ENCODE data around the gene TFAP2D.

TFAP2D gene

DNA sequence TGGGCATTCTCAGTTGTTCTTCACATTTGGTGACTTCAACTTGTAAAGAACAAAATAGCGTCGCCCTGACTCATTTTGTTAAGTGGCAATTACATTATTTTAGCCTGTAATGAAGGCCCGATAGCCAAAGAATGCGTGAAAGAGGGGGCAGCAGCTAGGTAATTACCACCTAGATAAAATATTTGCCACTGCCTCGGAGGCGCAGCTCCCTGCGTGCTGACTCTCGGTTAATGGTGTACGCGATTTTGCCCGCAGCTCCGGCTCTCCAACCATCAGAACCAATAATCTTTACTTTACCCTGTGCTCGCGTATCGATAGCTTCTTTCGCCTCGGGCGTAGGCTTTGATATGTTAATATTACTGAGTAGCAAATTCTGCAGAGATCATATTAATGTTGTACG, 8.7 kb downstream of the TFAP2D start:
- DNase-seq: no peak

DNA sequence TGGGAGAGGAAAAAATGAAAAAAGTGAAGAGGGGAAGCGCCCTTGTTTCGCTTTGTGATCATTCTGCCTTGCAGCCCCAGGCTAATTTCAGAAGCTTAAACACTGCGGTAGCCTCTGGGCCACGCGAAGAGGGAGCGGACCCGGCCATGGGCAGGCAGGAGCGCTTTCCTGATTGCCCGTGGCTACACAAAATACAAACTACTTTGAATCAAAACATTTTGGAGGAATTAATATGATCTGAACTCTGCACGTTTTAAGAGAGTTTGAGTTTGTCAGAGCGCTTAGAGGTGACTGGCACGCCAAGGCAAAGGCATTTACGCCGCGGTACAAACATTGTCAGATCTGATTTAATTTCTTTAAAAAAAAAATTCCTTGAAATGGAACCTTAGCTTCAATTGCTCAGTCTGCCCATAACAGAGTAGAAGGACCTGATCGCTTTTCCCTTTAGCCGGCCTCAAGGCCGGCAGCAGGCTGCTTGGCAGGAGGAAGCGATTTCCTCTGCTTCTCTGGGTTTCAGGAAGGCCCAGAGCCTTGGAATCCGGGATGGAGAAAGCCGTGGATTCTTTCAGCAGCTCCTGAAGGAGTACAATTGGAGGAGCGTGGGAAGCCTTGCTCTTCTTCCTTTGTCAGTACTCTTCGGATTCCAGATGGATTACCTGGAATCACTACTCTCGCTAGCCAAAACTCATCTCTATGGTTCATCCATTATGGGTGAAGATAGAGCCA, 9.7 kb downstream of the TFAP2D start:
- DNase-seq: no peak

DNA sequence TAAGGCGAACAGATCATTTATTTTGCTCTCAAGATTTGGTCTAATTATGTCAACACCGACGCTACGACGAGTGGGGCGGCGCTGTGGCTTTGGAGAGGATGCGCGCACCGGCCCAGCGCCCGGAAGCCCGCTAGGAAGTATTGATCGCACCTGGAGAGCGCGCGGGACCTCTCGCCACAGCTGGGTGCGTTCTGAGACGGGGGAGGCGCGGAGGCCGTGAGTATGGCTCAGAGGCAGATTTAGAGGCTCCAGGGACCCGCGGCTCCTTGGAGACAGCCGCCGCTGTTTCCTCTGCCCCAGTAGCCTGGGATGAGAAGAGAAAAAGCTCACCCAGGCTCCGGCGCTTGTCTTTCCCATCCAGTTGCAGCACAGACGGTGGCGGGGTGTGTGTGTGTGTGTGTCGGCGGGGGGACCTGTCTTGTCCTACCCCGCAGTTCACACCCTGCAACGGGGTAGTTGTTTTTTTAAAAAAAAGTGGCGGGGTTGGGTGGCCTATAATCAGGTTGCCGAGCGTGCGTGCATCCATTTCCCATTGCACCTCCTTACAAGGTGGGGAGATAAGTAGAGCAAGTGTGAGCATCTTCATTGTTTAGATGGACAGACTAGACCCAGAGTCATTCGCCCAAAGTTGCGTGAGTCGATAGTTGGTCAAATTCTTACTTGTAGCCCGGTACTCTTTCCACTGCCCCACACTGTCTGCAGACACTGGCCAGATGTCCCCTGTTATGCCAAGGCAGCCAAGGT, 11.2 kb downstream of the TFAP2D start:
- DNase-seq: no peak

DNA sequence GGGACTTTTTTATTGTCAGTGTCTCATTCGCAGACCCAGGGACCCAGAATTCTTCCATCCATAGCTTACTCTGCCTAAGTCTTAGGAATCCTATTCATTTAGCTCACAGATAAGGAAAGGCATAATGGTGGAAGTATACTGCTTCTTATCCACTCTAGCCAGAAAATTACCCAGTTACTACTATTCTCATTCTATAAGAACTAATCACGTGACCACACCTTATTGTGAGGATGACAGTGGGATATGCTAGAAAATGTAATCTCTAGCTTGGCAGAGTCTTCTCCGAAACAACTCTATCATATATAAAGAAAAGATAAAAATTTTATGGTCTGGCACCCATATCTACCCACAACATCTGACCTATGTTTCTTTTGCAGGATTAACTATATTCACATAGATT, 21.2 kb downstream of the TFAP2D start:
- DNase-seq: no peak

GRCh38 chr6:50742161-50742560, 28.8 kb downstream of the TFAP2D start:
- no peak for DNase-seq

DNA sequence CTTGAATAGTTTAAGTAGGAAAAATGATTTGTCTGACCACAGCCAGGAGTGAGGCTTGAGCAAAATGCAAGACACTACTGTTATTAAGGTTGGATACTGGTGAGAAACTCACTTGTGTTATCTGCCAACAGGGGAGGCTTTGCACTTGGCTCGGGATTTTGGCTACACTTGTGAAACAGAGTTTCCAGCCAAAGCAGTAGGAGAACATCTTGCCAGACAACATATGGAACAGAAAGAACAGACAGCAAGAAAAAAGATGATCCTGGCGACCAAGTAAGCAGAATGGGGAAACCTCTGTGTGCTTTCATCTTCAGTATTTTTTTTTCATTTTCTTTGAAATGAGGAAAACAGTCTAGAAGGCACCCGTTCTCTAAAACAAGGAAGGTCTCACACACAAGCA, 31.6 kb downstream of the TFAP2D start:
- DNase-seq: no peak

DNA sequence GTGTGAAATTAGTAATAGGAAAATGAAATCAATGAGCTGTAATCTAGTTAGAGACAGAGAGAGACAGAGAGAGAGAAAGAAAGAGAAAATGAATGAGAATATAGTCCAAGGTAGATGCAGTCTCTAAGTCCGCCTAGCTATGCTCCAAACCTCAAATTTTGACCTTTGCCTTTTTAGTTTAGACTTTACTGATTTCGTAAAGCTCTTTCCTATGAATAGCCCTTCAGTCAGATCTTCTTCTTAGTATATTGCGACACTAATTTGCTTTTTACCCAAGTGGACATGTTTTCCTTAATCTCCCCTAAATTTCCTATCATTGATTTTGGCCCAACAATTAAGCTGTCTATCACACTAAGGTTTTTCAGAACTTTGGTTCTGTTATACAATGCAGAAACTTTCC, 49.5 kb downstream of the TFAP2D start:
- no peak for DNase-seq

GRCh38 chr6:50778696-50779095, 65.4 kb downstream of the TFAP2D start:
- DNase-seq: no peak

DNA sequence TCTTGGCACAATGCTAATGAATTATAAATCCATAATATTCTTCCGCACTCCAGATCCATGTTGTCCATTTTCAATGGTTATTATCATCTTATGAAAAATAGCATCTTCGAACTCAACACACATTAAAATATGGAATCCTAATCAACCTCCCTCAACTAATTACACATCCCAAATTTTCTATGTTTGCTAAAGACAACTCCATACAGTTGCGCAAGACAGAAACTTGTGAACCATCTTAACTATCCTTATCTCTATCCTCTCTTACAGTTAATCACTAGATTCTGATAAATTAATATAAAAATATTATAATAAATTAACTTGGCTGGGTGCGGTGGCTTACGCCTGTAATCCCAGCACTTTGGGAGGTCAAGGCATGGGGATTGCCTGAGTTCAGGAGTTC, 67.1 kb downstream of the TFAP2D start:
- no peak for DNase-seq

DNA sequence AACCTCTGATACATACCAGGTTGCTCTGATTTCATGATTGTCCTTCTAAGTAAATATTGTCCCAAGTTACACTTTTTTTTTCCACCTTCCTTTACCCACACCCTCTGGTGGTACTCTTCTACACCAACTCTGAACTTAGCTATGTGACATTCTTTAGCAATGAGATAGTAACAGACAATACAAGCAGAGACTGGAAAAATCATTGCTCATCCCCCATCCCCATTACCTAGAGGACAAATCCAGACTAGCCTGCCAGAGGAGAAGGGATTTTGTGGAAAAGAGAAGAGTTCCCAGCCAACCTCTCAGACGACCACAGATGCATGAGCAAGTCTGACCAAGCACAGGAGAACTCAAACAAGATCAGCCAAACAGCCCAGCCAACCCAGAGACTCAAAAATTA, 72.6 kb downstream of the TFAP2D start:
- DNase-seq: no peak

DNA sequence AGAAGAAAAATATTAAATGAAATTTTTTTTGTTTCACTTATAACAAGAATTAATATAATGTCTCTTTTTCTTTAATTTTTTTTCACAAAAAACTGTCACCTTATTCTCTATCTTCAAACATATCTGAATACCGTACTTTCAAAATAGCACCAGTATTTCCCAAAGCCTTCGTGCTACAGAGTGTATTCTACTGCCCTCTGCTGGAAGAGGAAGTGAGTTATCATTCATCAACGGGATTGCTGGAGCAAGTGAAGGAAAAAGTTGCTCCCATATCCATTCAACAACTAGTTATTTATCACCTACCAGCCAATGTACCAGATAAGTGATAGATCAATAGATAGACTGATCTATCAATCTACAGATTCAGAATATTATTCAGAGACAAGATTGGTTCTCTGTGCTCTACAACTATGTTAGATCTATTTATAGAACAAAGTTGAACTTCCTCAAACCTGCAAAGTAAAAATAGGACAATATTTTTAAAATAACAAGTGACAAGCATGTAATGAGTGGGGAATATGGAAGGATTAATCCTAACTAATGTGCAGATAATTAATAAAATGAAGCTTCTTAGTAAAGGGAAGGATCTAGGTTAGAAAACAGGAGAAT, 78.7 kb downstream of the TFAP2D start:
- DNase-seq: peak; percentile 4

DNA sequence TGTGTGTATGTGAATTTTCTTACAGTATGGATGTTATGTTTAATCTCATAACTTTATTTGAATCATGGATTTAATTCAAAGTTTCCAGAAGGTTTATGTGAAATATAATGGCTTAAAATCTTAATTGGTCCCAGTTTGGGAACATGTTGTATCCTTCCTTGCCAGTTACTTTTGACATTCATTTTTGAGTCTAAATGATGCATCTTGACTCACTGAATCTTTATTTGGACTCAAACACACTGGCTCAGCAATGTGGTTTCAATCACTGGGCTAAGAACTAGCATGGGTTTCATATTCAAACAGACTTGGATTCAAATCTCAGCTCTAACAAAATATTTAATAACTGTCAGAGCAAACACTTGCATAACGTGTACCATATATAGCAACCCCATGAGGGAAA, 79.4 kb downstream of the TFAP2D start:
- no peak for DNase-seq

DNA sequence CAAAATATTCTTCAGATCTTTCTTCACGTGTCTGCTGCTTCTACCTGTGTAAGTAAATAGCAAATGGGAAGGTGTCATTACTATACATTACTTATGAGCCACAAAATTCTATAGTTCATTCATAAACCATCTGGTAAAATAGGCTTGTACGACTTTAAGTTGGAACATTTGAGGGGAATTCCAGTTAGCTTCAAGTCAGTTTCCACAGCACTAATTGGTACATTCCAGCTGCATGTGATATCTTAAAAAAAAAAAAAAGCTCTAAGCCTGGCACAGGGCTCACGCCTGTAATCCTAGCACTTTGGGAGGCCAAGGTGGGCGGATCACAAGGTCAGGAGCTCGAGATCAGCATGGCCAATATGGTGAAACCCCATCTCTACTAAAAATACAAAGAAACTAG, 82.2 kb downstream of the TFAP2D start:
- no peak for DNase-seq

DNA sequence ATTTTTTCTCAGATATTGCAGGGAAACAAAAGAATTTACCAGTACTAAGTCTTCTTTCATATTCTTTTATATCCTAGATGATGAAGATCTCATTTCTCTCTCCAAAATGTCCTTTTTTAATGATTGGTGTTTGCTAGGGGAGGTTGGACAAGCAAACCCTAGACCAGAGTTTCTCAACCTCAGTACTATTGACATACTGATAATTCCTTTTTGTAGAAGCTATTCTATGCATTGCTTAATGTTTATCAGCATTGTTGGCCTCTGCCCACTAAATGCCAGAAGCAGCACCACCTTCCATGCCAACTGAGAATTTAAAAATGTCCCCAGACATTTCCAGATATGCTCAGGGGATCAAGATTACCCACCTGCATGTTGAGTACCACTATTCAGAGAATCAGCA, 91.0 kb downstream of the TFAP2D start:
- DNase-seq: no peak

DNA sequence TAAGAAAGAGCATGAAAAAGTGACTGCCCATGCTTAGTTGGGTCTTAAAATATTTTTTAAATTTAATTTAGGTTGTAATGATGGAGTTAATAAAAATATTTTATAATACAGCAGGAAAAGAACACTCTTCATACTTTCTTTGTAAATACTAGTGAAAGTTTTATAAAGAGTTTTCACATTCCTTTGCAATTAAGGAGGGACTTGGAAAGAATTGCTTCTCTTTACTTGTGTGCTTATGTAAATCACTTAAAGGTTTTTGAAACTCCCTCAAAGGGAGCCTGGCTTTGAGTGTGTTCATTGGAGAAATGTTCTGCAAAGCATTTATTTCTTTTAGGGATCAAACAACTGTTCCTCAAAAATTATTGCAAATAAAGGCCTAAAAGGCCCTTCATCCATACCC, 93.7 kb downstream of the TFAP2D start:
- no peak for DNase-seq

DNA sequence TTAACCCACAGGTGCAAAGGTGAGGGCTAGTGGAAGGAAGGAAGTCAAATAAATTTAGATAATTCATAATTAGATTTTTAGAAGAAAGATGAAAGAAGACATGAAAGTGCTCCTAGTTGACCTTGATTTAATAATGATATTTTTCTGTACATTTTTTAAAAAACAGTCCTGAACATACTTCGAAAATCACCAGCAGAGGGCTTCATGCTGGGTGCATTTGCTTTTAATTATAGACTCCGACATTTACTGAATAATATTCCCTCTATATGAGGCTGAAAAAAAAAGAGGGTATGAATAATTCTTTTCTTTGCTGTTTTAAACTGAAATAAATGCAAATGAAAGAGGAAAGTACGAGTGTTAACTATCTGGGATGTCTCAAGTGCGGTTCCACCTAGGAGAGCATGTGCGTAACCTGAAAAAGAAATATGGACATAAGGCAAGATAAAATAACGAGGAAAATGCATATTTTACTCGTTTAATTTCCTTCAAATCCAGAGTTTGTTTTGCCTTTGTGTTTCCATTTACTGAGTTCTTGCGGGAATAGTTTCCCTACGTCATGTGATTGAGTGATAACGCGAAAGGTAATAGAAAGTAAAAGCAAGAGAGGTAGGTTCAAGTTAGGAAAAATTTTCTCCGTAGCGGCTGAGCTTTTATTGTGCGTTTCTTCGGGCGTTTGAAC, 102.2 kb downstream of the TFAP2D start:
- DNase-seq: no peak

DNA sequence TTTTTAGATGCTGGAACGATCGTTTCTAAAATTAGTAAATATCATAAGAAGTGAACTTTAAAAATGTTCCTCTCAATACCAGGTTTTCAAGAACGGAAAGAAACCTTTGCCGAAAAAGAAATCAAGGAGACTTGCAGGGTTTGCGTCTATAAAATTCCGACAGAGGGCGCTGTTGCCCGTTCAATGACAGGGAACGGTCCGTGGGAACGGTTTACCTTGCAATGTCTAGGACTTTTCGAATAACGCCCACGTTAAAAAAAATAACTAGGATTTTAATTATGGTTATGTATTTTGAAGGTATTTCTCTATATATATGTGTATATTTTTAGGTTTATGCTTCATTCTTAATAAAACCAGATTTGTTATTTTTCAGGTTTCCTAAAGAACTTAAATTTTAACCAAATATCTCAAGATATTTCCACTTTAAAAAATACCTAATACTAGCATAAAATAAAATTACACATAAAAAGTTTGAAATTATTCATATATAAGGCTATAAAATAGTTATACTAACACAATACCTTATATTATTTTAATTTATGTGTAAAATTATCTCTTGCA, 102.9 kb downstream of the TFAP2D start:
- DNase-seq: peak; percentile 27

- DNase-seq: no peak
These were observed 103.8 kb downstream of the TFAP2D start for GRCh38 chr6:50816947-50817645.

GRCh38 chr6:50817646-50817950, 104.3 kb downstream of the TFAP2D start:
- no peak for DNase-seq

- DNase-seq: no peak
These were observed 104.7 kb downstream of the TFAP2D start for GRCh38 chr6:50818020-50818419.

GRCh38 chr6:50818673-50819072, 105.3 kb downstream of the TFAP2D start, which contains the start of gene TFAP2B:
TSS of gene TFAP2B (plus strand) at chr6:50818871. CDS start at chr6:50818892, 21 bp downstream.
- no peak for DNase-seq

DNA sequence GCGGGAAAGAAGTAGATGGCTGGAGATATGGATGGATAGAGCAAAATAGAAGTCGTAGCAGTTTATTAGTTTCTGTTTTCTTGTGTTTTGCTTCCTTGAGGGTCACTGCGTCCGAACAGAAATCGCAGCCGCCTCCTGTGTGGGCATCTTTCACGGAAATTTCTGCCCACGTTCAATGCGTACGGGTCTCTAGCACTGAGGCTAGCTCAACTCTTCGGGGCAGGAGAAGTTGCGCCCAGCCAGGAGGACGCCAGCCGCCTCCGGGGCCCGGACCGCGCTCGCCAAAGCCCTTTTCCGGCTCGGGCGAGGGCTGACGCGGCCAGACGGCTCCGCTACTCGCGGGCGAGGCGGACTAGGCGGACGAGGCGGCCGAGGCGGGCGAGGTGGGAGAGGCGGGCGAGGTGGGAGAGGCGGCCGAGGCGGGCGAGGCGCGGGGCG, 106.2 kb downstream of the TFAP2D start:
- DNase-seq: no peak
